Neural cell (in vitro differentiated cells): ENCODE data around the gene SMG9. TPM values are rescaled to one million over a fixed set of nuclear protein-coding genes. Genes with fewer than 3 reads are reported as not detected.

Experiments
- H2AFZ ChIP-seq: fragments of 200-600, 300-800 bp; sonication (generic), shearing (Covaris generic); 2 replicates; pipeline ENCODE4 v1.6.0; 2014; ENCODE audit warnings: low read depth, mild to moderate bottlenecking, antibody characterized with exemption, low read length, moderate library complexity
- H3F3A ChIP-seq: fragments of 200-600 bp; shearing (Covaris generic); 2 replicates; pipeline ENCODE4 v1.6.1; 2016; ENCODE audit warnings: mild to moderate bottlenecking, moderate library complexity, mixed read lengths, antibody characterized with exemption, low read length; ENCODE audit not compliant: insufficient read depth, poor library complexity, severe bottlenecking
- H3K27ac ChIP-seq: fragments of 200-600, 300-800 bp; sonication (generic), shearing (Covaris generic); 2 replicates; pipeline ENCODE4 v1.5.1; 2014; ENCODE audit warnings: mild to moderate bottlenecking, low read length, moderate library complexity
- H3K27me3 ChIP-seq: fragments of 300-800, 200-600 bp; sonication (generic), shearing (Covaris generic); 2 replicates; pipeline ENCODE4 v1.6.0; 2014; ENCODE audit warnings: mild to moderate bottlenecking, low read depth, low read length, moderate library complexity; ENCODE audit not compliant: insufficient read depth
- H3K36me3 ChIP-seq: fragments of 300-800, 200-600 bp; sonication (generic), shearing (Covaris generic); 2 replicates; pipeline ENCODE4 v1.5.1; 2014; ENCODE audit warnings: mild to moderate bottlenecking, antibody characterized with exemption, low read length, moderate library complexity; ENCODE audit not compliant: insufficient read depth
- H3K4me2 ChIP-seq: fragments of 300-800, 200-600 bp; sonication (generic), shearing (Covaris generic); 2 replicates; pipeline ENCODE4 v1.6.0; 2014; ENCODE audit warnings: mild to moderate bottlenecking, low read length
- H3K4me3 ChIP-seq: fragments of 300-800, 200-600 bp; sonication (generic), shearing (Covaris generic); 2 replicates; pipeline ENCODE4 v1.5.1; 2014; ENCODE audit warnings: mild to moderate bottlenecking, low read length, moderate library complexity
- H3K79me2 ChIP-seq: fragments of 200-600 bp; shearing (Covaris generic); replicated peaks from 2 replicates; pipeline ENCODE4 v1.6.0; 2014; ENCODE audit warnings: mild to moderate bottlenecking, low read length, moderate library complexity; ENCODE audit not compliant: insufficient read depth
- H3K9ac ChIP-seq: fragments of 300-800, 200-600 bp; sonication (generic), shearing (Covaris generic); 2 replicates; pipeline ENCODE4 v1.6.1; 2016; ENCODE audit warnings: mild to moderate bottlenecking, low read length, mixed read lengths
- H3K9me2 ChIP-seq: fragments of 200-600 bp; shearing (Covaris generic); 2 replicates; pipeline ENCODE4 v1.6.1; 2016; ENCODE audit warnings: mild to moderate bottlenecking, low read length, mixed read lengths; ENCODE audit not compliant: insufficient read depth
- H3K9me3 ChIP-seq: fragments of 200-600, 300-800 bp; sonication (generic), shearing (Covaris generic); 2 replicates; pipeline ENCODE4 v1.6.1; 2016; ENCODE audit warnings: mild to moderate bottlenecking, mixed run types, low read length, moderate library complexity, mixed read lengths
- H4K20me1 ChIP-seq: fragments of 200-600 bp; shearing (Covaris generic); 2 replicates; pipeline ENCODE4 v1.6.1; 2016; ENCODE audit warnings: mild to moderate bottlenecking, mixed run types; ENCODE audit not compliant: insufficient read depth
- EP300 ChIP-seq: fragments of 450-650 bp; conservative IDR thresholded peaks from 2 replicates; pipeline ENCODE4 v1.6.1; 2014; ENCODE audit warnings: antibody characterized with exemption, mild to moderate bottlenecking, moderate library complexity; ENCODE audit not compliant: poor library complexity, severe bottlenecking
- EZH2 ChIP-seq: fragments of 200-600, 300-800 bp; shearing (Covaris generic), sonication (generic); IDR thresholded peaks from 2 replicates; pipeline ENCODE4 v1.6.1; 2014; ENCODE audit warnings: antibody characterized with exemption, low read length, borderline replicate concordance, mild to moderate bottlenecking; ENCODE audit not compliant: insufficient read depth, poor library complexity, severe bottlenecking
- MXI1 ChIP-seq: fragments of 450-650 bp; conservative IDR thresholded peaks from 2 replicates; pipeline ENCODE4 v1.6.1; 2014; ENCODE audit warnings: antibody characterized with exemption, mild to moderate bottlenecking; ENCODE audit not compliant: poor library complexity, severe bottlenecking
- POLR2AphosphoS5 ChIP-seq: IDR thresholded peaks from 2 replicates; pipeline ENCODE4 v1.6.1; 2012
- RAD21 ChIP-seq: fragments of 450-650 bp; conservative IDR thresholded peaks from 2 replicates; pipeline ENCODE4 v1.6.1; 2014; ENCODE audit warnings: antibody characterized with exemption, mild to moderate bottlenecking, moderate library complexity
- SMC3 ChIP-seq: fragments of 450-650 bp; conservative IDR thresholded peaks from 2 replicates; pipeline ENCODE4 v1.6.1; 2014; ENCODE audit warnings: antibody characterized with exemption, mild to moderate bottlenecking, moderate library complexity; ENCODE audit not compliant: poor library complexity
- TAF1 ChIP-seq: IDR thresholded peaks from 2 replicates; pipeline ENCODE4 v1.6.1; 2012; ENCODE audit warnings: low read depth
- polyA plus RNA-seq: library from polyadenylated mRNA; depleted of rRNA; stranded (reverse); fragments of >200 nt; gene quantifications from 2 replicates; pipeline ENCODE4 v1.2.3, GENCODE V29; 2014
- TF ChIP-seq, protein P1 (sequence below): fragments of 450-650 bp; IDR thresholded peaks from 2 replicates; pipeline ENCODE4 v1.5.1; 2014; ENCODE audit warnings: antibody characterized with exemption, mild to moderate bottlenecking, moderate library complexity; ENCODE audit not compliant: poor library complexity, severe bottlenecking
- TF ChIP-seq, protein P2 (sequence below): IDR thresholded peaks from 2 replicates; pipeline ENCODE4 v1.6.1; 2012; ENCODE audit warnings: borderline replicate concordance

The SMG9 gene
- polyA plus RNA-seq, 1 donor from 2014 or later = 33.0 TPM

- no peaks in the 10 kb centered on the region for H3K79me2 ChIP-seq
- no peak overlapping the region for H2AFZ ChIP-seq
- H3K9me2 ChIP-seq = no peaks in the 10 kb centered on the region
- no peak overlapping the region for H3K27ac ChIP-seq
- H3K27me3 ChIP-seq = no peaks in the 10 kb centered on the region
- no peak overlapping the region for H3K4me3 ChIP-seq
- H3K36me3 ChIP-seq = no peaks in the 10 kb centered on the region
- TF ChIP-seq, protein P1, sequence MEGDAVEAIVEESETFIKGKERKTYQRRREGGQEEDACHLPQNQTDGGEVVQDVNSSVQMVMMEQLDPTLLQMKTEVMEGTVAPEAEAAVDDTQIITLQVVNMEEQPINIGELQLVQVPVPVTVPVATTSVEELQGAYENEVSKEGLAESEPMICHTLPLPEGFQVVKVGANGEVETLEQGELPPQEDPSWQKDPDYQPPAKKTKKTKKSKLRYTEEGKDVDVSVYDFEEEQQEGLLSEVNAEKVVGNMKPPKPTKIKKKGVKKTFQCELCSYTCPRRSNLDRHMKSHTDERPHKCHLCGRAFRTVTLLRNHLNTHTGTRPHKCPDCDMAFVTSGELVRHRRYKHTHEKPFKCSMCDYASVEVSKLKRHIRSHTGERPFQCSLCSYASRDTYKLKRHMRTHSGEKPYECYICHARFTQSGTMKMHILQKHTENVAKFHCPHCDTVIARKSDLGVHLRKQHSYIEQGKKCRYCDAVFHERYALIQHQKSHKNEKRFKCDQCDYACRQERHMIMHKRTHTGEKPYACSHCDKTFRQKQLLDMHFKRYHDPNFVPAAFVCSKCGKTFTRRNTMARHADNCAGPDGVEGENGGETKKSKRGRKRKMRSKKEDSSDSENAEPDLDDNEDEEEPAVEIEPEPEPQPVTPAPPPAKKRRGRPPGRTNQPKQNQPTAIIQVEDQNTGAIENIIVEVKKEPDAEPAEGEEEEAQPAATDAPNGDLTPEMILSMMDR = no peak
- no peak for TF ChIP-seq TAF1
- TF ChIP-seq, protein P2, sequence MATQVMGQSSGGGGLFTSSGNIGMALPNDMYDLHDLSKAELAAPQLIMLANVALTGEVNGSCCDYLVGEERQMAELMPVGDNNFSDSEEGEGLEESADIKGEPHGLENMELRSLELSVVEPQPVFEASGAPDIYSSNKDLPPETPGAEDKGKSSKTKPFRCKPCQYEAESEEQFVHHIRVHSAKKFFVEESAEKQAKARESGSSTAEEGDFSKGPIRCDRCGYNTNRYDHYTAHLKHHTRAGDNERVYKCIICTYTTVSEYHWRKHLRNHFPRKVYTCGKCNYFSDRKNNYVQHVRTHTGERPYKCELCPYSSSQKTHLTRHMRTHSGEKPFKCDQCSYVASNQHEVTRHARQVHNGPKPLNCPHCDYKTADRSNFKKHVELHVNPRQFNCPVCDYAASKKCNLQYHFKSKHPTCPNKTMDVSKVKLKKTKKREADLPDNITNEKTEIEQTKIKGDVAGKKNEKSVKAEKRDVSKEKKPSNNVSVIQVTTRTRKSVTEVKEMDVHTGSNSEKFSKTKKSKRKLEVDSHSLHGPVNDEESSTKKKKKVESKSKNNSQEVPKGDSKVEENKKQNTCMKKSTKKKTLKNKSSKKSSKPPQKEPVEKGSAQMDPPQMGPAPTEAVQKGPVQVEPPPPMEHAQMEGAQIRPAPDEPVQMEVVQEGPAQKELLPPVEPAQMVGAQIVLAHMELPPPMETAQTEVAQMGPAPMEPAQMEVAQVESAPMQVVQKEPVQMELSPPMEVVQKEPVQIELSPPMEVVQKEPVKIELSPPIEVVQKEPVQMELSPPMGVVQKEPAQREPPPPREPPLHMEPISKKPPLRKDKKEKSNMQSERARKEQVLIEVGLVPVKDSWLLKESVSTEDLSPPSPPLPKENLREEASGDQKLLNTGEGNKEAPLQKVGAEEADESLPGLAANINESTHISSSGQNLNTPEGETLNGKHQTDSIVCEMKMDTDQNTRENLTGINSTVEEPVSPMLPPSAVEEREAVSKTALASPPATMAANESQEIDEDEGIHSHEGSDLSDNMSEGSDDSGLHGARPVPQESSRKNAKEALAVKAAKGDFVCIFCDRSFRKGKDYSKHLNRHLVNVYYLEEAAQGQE = no peak
- TF ChIP-seq SMC3 = no peak
- TF ChIP-seq POLR2AphosphoS5 = no peak
- TF ChIP-seq MXI1 = no peak
- TF ChIP-seq RAD21 = no peak
- TF ChIP-seq EZH2 = no peak
- H3K9me3 ChIP-seq = no peaks in the 10 kb centered on the region
- H3K9ac ChIP-seq = no peak overlapping the region
- H3F3A ChIP-seq = no peaks in the 10 kb centered on the region
- H3K4me2 ChIP-seq = no peak overlapping the region
- no peaks in the 10 kb centered on the region for H4K20me1 ChIP-seq
Measured at GRCh38 chr19:43720936-43721335, 33.8 kb downstream of the SMG9 start.

DNA sequence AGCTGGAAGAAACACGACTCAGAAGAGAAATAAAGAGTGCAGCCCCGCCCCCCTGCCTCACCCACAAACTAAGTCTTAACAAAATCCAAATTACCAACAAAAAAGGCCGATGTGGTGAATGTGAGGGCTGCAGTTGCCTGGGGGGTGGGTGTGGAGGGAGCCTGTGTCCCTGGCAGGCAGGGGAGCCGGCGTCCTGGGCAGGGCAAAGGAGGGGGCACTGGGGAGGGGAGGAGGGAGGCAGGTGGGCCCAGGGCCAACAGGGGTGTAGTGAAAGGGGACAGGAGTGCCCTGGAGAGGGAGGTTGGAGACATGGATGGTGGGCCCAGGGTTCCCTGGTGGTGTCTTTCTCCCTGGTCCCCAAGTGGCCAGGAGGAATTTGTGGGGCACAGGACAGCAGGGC, 34.8 kb downstream of the SMG9 start:
- TF ChIP-seq, protein P2 = no peak
- no peak for TF ChIP-seq TAF1
- TF ChIP-seq EP300 = no peak
- no peak for TF ChIP-seq SMC3
- no peak for TF ChIP-seq MXI1
- TF ChIP-seq EZH2 = no peak
- TF ChIP-seq, protein P1 = no peak
- no peak for TF ChIP-seq RAD21
- TF ChIP-seq POLR2AphosphoS5 = no peak

More for the DNA sequence above, 34.8 kb downstream of the SMG9 start:
- no peak overlapping the region for H3K4me3 ChIP-seq
- no peak overlapping the region for H3K27ac ChIP-seq
- no peak overlapping the region for H3K4me2 ChIP-seq
- H3K27me3 ChIP-seq = no peaks in the 10 kb centered on the region
- no peaks in the 10 kb centered on the region for H3F3A ChIP-seq
- no peak overlapping the region for H2AFZ ChIP-seq
- H3K9me3 ChIP-seq = no peaks in the 10 kb centered on the region
- no peak overlapping the region for H3K9ac ChIP-seq
- no peaks in the 10 kb centered on the region for H3K9me2 ChIP-seq
- no peaks in the 10 kb centered on the region for H4K20me1 ChIP-seq
- no peaks in the 10 kb centered on the region for H3K79me2 ChIP-seq
- H3K36me3 ChIP-seq = no peaks in the 10 kb centered on the region
